GM12864 (cell line): ENCODE results near the gene FBRSL1.

Experiments
- DNase-seq: peaks from one replicate; pipeline ENCODE4 v3.0.0-alpha.2; 2011; ENCODE audit warnings: low read depth
- H3K4me3 ChIP-seq: 2 replicates; pipeline ENCODE4 v1.5.1; 2011; ENCODE audit warnings: mild to moderate bottlenecking, low read depth, low read length, control low read depth
- TF ChIP-seq, protein P1 (sequence below): IDR thresholded peaks from 2 replicates; pipeline ENCODE4 v1.5.1; 2011; ENCODE audit warnings: low read depth, mild to moderate bottlenecking, moderate library complexity, low read length, control low read depth, inconsistent platforms; ENCODE audit errors: missing control alignments

The FBRSL1 gene

DNA sequence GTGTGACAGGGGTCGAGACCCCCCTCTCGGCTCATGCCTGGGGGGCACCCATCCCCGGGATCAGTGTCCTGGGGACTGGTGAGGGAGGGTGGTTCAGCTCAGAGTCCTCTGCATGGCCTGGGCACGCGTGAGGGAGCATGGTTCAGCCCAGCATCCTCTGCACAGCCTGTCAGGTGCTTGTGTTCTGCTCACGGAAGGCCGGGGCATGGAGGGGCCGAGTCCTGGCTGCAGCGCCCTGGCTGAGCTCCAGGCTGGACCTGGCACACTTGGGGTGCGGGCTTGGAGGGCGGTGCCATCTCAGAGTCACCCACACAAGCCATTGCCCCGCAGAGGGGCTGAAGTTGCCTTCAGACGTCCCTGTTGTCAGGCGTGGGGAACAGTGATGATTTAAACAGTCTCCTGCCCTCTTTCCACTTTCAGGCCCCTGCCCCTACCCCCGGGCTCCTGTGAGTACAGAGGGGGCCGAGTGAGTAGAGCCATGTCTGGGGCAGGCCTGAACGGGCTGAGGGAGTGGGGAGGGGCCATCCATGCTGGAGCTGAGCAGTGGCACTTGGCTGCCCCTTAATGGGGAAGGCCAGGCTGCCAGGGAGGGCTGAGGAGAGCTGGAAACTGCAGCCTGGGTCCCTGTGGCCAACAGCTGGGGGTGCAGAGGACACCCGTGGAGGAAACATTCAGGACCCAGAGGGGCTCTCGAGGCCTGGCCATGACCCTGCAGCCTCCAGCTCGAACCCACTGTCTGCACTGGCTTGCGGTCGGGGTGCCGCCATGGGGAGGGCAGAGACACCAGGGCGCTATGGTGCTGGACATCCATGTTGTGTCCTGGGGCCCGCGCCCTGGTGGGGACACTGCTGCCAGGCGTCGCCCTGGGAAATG, 22.5 kb downstream of the FBRSL1 start:
- no peak for DNase-seq
- H3K4me3 ChIP-seq = no peak overlapping the region
- TF ChIP-seq, protein P1, sequence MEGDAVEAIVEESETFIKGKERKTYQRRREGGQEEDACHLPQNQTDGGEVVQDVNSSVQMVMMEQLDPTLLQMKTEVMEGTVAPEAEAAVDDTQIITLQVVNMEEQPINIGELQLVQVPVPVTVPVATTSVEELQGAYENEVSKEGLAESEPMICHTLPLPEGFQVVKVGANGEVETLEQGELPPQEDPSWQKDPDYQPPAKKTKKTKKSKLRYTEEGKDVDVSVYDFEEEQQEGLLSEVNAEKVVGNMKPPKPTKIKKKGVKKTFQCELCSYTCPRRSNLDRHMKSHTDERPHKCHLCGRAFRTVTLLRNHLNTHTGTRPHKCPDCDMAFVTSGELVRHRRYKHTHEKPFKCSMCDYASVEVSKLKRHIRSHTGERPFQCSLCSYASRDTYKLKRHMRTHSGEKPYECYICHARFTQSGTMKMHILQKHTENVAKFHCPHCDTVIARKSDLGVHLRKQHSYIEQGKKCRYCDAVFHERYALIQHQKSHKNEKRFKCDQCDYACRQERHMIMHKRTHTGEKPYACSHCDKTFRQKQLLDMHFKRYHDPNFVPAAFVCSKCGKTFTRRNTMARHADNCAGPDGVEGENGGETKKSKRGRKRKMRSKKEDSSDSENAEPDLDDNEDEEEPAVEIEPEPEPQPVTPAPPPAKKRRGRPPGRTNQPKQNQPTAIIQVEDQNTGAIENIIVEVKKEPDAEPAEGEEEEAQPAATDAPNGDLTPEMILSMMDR = no peak

DNA sequence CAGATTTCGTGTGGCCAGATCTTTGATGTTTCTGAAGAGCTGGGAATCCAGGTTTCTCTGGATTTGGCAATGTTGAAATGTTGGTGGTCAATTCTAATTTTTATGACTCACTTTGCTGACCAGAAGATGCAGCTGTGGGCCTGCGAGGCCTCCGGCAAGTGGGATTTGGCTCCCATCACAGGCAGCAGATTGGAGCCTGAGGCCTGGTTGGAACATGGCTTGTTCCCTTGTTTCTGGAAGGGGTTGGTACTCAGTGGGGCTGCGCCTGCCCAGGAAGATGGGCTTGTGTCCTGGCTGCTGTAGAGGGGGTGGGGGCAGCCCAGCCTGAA, 23.1 kb downstream of the FBRSL1 start:
- TF ChIP-seq, protein P1 = no peak
- no peak overlapping the region for H3K4me3 ChIP-seq
- no peak for DNase-seq

DNA sequence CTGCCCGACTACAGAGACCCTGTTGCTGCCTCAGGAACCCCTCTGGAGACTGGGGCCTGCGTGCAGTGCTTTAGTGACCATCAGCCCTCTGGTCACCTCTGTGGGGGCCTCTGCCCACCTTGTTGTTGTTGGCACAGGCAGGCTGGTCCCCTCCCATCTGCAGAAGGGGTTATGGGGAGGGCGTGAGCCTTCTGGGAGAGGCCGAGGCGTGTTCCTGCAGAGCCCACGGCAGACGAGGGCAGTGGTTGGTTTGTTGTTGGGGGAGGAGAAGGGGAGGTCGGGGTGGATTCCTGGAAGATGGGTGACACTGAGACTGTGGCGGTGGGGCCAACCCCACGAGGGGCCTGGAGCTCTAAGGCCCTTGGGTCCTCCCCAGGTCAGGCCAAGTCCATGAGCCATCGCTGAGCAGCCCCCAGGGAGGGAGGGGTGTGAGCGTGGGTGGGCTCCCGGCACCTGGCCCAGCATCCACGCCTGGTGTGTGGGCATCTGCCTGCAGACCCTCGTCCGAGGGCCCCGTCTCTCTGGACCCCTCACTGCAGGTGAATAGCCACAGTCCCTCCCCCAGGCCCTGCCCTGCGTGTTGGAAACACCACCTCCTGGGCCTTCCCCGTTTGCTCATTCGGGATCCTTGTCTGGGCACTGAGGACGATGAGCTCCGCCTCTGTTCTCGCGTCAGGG, 23.6 kb downstream of the FBRSL1 start:
- H3K4me3 ChIP-seq = no peak overlapping the region
- TF ChIP-seq, protein P1 = no peak
- no peak for DNase-seq

DNA sequence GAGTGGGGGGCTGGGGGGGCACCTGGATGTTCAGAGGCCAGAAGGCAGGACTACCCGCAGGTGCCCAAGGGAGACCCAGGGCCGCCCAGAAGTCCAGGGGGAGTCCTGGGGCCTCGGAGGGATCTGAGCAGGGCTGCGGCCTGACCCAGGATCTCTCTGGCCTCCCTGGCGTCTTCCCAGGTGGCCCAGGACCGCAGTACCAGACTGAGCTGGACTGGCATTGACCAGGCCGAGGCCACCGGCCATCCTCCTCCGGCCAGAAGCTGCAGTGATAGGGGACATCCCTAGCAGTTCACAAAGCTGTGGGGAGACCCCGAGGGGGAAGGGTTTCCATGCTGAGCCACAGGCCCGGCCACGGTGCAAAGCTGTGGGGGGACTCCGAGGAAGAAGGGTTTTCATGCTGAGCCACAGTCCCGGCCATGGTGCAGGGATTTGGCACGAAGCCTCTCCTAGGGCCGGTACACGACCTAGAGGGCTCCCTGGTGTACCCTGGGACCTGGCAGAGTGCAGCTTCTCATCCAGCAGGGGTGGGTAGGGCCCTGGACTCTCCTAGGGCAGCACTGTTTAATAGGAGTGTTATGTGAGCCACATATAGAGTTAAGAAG, 24.4 kb downstream of the FBRSL1 start:
- TF ChIP-seq, protein P1 = no peak
- no peak overlapping the region for H3K4me3 ChIP-seq
- DNase-seq = no peak

DNA sequence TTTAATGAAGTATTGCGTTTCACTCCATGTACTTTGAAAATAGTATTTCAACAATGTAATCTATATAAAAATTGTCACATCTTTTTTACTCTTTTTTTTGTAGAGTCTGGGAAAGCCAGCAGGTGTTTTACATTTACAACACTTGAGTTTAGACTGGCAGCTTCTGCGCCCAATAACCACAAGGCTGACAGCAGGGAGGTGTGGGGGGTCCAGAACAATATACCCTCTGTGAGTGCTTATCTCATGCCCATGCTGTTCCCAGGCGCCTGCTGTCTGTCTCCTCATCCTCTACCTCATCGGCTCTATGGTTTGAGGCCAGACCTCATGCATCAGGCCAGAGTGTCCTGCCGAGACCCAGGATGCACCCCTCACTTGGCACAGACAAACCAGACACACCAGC, 24.9 kb downstream of the FBRSL1 start:
- TF ChIP-seq, protein P1 = no peak
- H3K4me3 ChIP-seq = no peak overlapping the region
- no peak for DNase-seq

DNA sequence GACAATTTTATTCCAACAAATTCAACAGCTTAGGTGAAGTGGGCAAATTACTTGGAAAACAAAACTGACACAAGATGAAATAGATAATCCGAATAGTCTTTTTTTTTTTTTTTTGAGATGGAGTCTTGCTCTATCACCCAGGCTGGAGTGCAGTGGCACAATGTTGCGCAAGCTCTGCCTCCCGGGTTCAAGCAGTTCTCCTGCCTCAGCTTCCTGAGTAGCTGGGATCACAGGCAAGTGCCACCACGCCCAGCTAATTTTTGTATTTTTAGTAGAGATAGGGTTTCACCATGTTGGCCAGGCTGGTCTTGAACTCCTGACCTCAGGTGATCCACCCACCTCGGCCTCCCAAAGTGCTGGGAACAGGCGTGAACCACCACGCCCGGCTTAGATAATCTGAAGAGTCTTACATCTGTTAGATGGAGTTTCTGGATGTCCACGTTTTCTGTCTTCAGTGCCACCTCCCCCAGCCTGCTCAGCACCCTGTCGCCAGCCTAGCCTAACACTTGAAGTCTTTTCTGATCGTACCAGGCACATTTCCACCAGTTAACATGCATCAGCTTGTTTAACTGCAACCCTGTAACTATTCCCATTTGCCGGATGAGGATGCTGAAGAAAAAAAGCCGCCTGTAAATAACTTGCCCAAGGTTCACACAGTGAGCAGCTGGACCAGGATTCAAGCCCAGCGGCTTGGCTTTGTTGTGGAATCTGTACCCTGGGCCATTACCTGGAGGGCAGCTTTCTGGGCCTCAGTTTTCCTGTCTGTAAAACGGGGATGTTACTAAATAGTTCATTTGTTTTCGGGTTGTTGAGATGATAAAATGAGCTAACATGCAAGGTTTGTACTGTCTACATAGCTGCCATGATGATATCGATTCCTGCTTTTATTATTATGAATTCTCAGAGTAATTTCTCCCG, 26.4 kb downstream of the FBRSL1 start:
- TF ChIP-seq, protein P1 = no peak
- DNase-seq = no peak
- H3K4me3 ChIP-seq = no peak overlapping the region
